Esophagus squamous epithelium (tissue), 5 donors: ENCODE measurements around the gene WNT2B. TPM values are rescaled to one million over a fixed set of nuclear protein-coding genes. Genes with fewer than 3 reads are reported as not detected.

Experiments
- DNase-seq: peaks from one replicate; lab custom pipeline; 2025; lab: John Stamatoyannopoulos, UW
- H3K27ac ChIP-seq, 4 donors: fragments of 200-600 bp; sonication (generic); one replicate each; pipeline ENCODE4 v1.5.1; 2016 to 2019; ENCODE audit warnings: mild to moderate bottlenecking in 1 of 4
- H3K27me3 ChIP-seq, 4 donors: fragments of 200-600 bp; sonication (generic); 1 replicate in 3 of 4; 2 replicates in 1 of 4; pipeline versions ENCODE4 v1.5.1 to v1.6.0; 2017 to 2021; ENCODE audit warnings: antibody characterized with exemption in 1 of 4
- H3K36me3 ChIP-seq, 3 donors: fragments of 200-600 bp; sonication (generic); one replicate each; pipeline ENCODE4 v1.5.1; 2016 to 2019
- H3K4me1 ChIP-seq, 3 donors: fragments of 200-600 bp; sonication (generic); one replicate each; pipeline ENCODE4 v1.5.1; 2017 to 2019
- H3K4me3 ChIP-seq, 4 donors: fragments of 200-600 bp; sonication (generic); 1 replicate in 3 of 4; 2 replicates in 1 of 4; pipeline ENCODE4 v1.5.1; 2016 to 2019; ENCODE audit warnings: mild to moderate bottlenecking in 2 of 4, moderate library complexity in 1 of 4
- H3K9me3 ChIP-seq, 3 donors: fragments of 200-600 bp; sonication (generic); one replicate each; pipeline ENCODE4 v1.5.1; 2016 to 2019
- POLR2A ChIP-seq, 4 donors: fragments of 450-650 bp; IDR thresholded peaks; one replicate each; pipeline ENCODE4 v1.6.1; 2017; ENCODE audit warnings: antibody characterized with exemption in 4 of 4, mild to moderate bottlenecking in 4 of 4, moderate library complexity in 3 of 4
- WGBS, 2 donors: methylation state at CpG; one replicate each; pipeline ENCODE4 v1.1.5; 2018; 5-methylcytosine and 5-hydroxymethylcytosine counted together
- intact Hi-C: fragments of 100-400 bp; cut with DNase I; formaldehyde crosslinking; loops from one replicate; pipeline ENCODE4 v1.15.0; 2022
- total RNA-seq, 4 donors: library from RNA; depleted of rRNA; stranded (reverse); fragments of >200 nt; gene quantifications; one replicate each; pipeline ENCODE4 v1.1.0, GENCODE V29; 2016
- TF ChIP-seq, protein P1 (sequence below), 6 experiments: fragments of 450-650 bp in 4 of 6; fragments of 200-600 bp in 2 of 6; sonication (generic) in 2 of 6; IDR thresholded peaks; one replicate each; pipeline ENCODE4 v1.5.1; 2016 to 2019; ENCODE audit warnings: antibody characterized with exemption in 6 of 6, mild to moderate bottlenecking in 4 of 6, moderate library complexity in 4 of 6
- donor health status: DM: yes; HTN: yes; CAD: no.

WNT2B gene
- total RNA-seq, 4 donors from 2014 or later: 2.9 to 11.6 (median 8.2) TPM

DNA sequence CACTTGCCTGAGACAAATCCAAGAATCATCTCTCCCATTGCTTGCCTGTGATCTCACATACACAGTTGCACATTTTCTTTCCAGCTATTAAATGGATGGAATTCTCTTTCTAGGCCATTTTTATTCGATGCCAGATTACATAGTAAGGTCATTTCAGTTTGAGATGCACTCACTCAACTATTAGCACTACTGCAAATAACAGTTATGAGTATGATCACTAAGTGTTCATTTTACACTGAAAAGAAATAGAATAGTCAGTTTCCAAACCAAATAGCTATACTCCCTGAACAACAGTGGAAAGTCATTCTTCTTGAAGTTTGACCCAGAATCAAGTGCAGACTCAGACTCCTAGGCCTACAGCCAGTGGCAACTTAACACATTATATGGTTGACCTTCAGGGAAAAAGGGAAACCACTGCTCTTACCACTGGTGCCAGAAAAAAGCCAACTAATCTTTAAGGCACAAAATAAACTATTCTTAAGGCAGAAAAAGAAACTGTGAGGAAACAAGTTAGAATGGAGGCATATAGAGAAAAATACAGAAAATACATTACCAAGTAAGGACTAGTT, 31.5 kb downstream of the WNT2B start:
- peaks cover 0 to 50% (median 0%) of the 10 kb centered on the region in 3 donors for H3K36me3 ChIP-seq
- intact Hi-C loops: no loop called here
- H3K4me1 ChIP-seq: peaks cover 0 to 27% (median 4%) of the 10 kb centered on the region in 3 donors
- no peak for TF ChIP-seq POLR2A (IDR thresholded peaks at IDR 0.05)
- TF ChIP-seq, protein P1, sequence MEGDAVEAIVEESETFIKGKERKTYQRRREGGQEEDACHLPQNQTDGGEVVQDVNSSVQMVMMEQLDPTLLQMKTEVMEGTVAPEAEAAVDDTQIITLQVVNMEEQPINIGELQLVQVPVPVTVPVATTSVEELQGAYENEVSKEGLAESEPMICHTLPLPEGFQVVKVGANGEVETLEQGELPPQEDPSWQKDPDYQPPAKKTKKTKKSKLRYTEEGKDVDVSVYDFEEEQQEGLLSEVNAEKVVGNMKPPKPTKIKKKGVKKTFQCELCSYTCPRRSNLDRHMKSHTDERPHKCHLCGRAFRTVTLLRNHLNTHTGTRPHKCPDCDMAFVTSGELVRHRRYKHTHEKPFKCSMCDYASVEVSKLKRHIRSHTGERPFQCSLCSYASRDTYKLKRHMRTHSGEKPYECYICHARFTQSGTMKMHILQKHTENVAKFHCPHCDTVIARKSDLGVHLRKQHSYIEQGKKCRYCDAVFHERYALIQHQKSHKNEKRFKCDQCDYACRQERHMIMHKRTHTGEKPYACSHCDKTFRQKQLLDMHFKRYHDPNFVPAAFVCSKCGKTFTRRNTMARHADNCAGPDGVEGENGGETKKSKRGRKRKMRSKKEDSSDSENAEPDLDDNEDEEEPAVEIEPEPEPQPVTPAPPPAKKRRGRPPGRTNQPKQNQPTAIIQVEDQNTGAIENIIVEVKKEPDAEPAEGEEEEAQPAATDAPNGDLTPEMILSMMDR (IDR thresholded peaks at IDR 0.05): no peak
- H3K27ac ChIP-seq: no peak overlapping the region
- H3K9me3 ChIP-seq: no peaks in the 10 kb centered on the region
- no peak overlapping the region for H3K4me3 ChIP-seq
- DNase-seq: no peak
- no peaks in the 10 kb centered on the region for H3K27me3 ChIP-seq
- 50% methylated on average over 1 of the region's 1 CpG; no CpG with 5 or more reads in 1 of the 2 donors for WGBS, 2 donors

DNA sequence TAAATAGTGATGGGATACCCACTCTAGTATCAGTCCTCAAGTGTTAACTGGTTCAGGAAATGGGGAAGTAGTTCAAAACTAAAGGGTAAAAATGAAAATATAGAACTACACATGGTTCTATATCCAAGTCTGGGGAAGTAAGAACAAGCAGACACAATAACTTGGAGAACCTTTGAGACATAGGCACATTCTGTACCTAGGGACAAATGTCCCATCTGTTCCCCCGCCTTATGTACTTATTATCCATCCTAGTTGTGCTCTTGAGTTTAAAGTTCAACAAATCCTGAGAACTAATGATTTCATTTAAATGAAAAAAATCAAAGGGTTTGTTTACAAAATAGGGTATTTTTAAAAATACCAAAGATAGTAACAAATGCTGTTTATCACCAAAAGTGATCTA, 32.5 kb downstream of the WNT2B start:
- intact Hi-C loops: no loop called here
- peaks cover 0 to 50% (median 0%) of the 10 kb centered on the region in 3 donors for H3K36me3 ChIP-seq
- TF ChIP-seq, protein P1 (IDR thresholded peaks at IDR 0.05): no peak
- TF ChIP-seq POLR2A (IDR thresholded peaks at IDR 0.05): no peak
- H3K4me3 ChIP-seq: no peak overlapping the region
- no peak for DNase-seq
- no peaks in the 10 kb centered on the region for H3K27me3 ChIP-seq
- 41 to 100% methylated on average over 1 of the region's 1 CpG for WGBS, 2 donors
- H3K4me1 ChIP-seq: peaks cover 0 to 34% (median 4%) of the 10 kb centered on the region in 3 donors
- no peak overlapping the region for H3K27ac ChIP-seq
- no peaks in the 10 kb centered on the region for H3K9me3 ChIP-seq

DNA sequence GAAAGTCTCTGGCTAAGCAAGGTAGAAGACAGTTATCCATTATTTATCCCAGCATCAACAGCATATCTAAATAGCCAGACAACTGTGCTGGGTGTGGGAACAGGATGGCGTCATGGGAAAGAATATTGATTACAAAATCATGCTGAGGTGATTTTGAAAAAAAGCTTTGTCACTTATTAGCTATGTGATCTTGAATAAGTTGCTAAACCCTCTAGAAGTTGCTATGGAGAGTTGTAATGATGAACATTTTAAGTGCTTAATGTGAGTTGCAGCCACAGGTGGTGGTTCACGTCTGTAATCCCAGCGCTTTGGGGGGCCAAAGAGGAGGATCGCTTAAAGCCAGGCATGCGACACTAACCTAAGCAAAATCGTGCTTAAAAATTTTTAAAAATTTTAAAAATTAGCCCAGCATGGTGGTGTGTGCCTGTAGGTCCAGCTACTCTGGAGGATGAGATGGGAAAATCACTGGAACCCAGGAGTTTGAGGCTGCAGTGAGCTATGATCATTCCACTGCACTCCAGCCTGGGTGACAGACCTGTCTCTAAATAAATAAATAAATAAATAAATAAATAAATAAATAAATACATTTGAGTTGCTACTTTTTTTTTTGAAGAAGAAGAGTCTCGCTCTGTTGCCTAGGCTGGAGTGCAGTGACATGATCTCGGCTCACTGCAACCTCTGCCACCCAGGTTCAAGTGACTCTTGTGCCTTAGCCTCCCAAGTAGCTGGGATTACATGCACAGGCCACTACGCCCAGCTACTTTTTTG, 33.6 kb downstream of the WNT2B start:
- Histone ChIP-seq H3K27ac (no peak overlapping the region), H3K36me3 (peaks cover 0 to 50% (median 0%) of the 10 kb centered on the region in 3 donors), H3K4me1 (peaks cover 0 to 23% (median 4%) of the 10 kb centered on the region in 3 donors), H3K4me3 (no peak overlapping the region), H3K27me3 (no peaks in the 10 kb centered on the region), H3K9me3 (no peaks in the 10 kb centered on the region)
- no peak for DNase-seq
- TF ChIP-seq, protein P1 (IDR thresholded peaks at IDR 0.05): no peak
- intact Hi-C loops: no loop called here
- 87 to 91% methylated on average over 9 of the region's 9 CpGs for WGBS, 2 donors

DNA sequence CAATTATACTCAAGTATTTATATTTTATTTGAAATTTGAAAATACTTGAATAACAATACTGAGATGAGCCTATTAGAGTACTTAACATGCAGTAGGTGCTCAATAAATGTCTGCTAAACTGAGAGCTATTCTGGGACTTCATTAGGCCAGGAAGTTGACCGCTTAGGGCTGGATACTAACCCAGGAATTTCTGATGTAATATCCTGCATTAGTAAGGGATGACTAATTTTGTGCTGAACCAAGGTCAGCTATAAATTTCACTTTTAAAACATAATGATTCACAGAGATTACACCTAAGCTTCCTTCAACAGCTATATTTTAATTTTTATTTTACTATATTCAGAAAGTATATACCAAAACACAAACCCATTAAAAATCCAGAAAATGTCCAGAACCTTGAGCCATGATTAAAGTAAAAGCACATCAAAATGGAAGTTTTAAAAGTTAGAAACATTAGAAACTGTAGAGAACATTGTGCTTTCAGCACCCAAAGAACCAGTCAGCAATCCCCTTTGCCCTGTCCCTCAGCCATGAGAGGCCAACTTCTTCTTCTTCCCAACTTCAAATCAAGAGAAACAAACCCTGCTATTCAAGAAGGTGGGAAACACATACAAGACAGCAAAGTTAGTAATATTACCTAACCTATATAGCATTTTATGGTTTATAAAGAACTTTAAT, 35.4 kb downstream of the WNT2B start:
- Histone ChIP-seq H3K4me1 (peaks cover 0 to 19% (median 4%) of the 10 kb centered on the region in 3 donors), H3K27ac (peak overlapping the region in 3 of 4 donors; percentile 61 to 77 (median 62)), H3K9me3 (no peaks in the 10 kb centered on the region), H3K36me3 (peaks cover 0 to 54% (median 0%) of the 10 kb centered on the region in 3 donors), H3K4me3 (no peak overlapping the region), H3K27me3 (no peaks in the 10 kb centered on the region)
- intact Hi-C loops: no loop called here
- WGBS, 2 donors: 11 to 13% methylated on average over 1 of the region's 1 CpG
- TF ChIP-seq, protein P1 (IDR thresholded peaks at IDR 0.05): no peak
- TF ChIP-seq POLR2A (IDR thresholded peaks at IDR 0.05): no peak
- no peak for DNase-seq
